Activated CD8-positive, alpha-beta memory T cell treated with anti-CD3 and anti-CD28 coated beads, Interleukin-2, amount 50 U/mL, for 1 hour (primary cell): ENCODE results near the gene SLC16A1.
"Not testable (repeated sequence)": the region's sequence is repeated elsewhere in the genome, so short reads cannot be mapped to it uniquely, and the experiment has no call there.

Experiments used
- DNase-seq: peaks from one replicate; pipeline ENCODE4 v3.0.0-alpha.2; 2020; ENCODE audit errors: extremely low read depth

Gene SLC16A1

GRCh38 chr1:112925015-112925414 is 31.0 kb downstream of the SLC16A1 start:
- DNase-seq = no peak

- no peak for DNase-seq
Observed at GRCh38 chr1:112923959-112924349, 32.0 kb downstream of the SLC16A1 start.

GRCh38 chr1:112923234-112923958 is 32.6 kb downstream of the SLC16A1 start:
- DNase-seq = no peak

GRCh38 chr1:112911506-112912220 is 44.3 kb downstream of the SLC16A1 start:
- DNase-seq = no peak

- no peak for DNase-seq
Observed at GRCh38 chr1:112909847-112910246, 46.1 kb downstream of the SLC16A1 start.

GRCh38 chr1:112906150-112906698 is 49.8 kb downstream of the SLC16A1 start:
- no peak for DNase-seq

GRCh38 chr1:112905395-112906149 is 50.4 kb downstream of the SLC16A1 start:
- DNase-seq = no peak

GRCh38 chr1:112904831-112905261 is 51.1 kb downstream of the SLC16A1 start:
- no peak for DNase-seq

GRCh38 chr1:112904071-112904830 is 51.7 kb downstream of the SLC16A1 start:
- no peak for DNase-seq

- DNase-seq = no peak
Observed at GRCh38 chr1:112902221-112902620, 53.8 kb downstream of the SLC16A1 start.

- DNase-seq = no peak
Observed at GRCh38 chr1:112901387-112901786, 54.6 kb downstream of the SLC16A1 start.

- no peak for DNase-seq
Observed at GRCh38 chr1:112896783-112897182, 59.2 kb downstream of the SLC16A1 start.

GRCh38 chr1:112894561-112895011 is 61.4 kb downstream of the SLC16A1 start:
- no peak for DNase-seq

GRCh38 chr1:112894010-112894292 is 62.0 kb downstream of the SLC16A1 start:
- DNase-seq = no peak

- DNase-seq = no peak
Observed at GRCh38 chr1:112893288-112894009, 62.5 kb downstream of the SLC16A1 start.

GRCh38 chr1:112889906-112890305 is 66.1 kb downstream of the SLC16A1 start:
- DNase-seq = not testable (repeated sequence)

GRCh38 chr1:112889052-112889768 is 66.8 kb downstream of the SLC16A1 start:
- DNase-seq = no peak

GRCh38 chr1:112888630-112889029 is 67.4 kb downstream of the SLC16A1 start:
- DNase-seq = no peak

- DNase-seq = no peak
Observed at GRCh38 chr1:112887599-112888283, 68.3 kb downstream of the SLC16A1 start.

- not testable (repeated sequence) for DNase-seq
Observed at GRCh38 chr1:112884996-112885395, 71.0 kb downstream of the SLC16A1 start.
